HFF-Myc (cell line): ENCODE results near the gene FUCA1.
"Not testable (repeated sequence)": the region's sequence is repeated elsewhere in the genome, so short reads cannot be mapped to it uniquely, and the experiment has no call there.

Experiments
- DNase-seq: peaks from one replicate; pipeline ENCODE4 v3.0.0-alpha.2; 2011; ENCODE audit warnings: low read depth; ENCODE audit errors: extremely low read depth
- H3K4me3 ChIP-seq: replicated peaks from 2 replicates; pipeline ENCODE4 v1.5.1; 2011; ENCODE audit warnings: low read depth, mild to moderate bottlenecking, control low read depth, low read length
- CTCF ChIP-seq: IDR thresholded peaks from 2 replicates; pipeline ENCODE4 v1.5.1; 2012; ENCODE audit warnings: mild to moderate bottlenecking, low read depth, low read length, control low read depth; ENCODE audit errors: missing control alignments

The FUCA1 gene

GRCh38 chr1:23804183-23804835, 63.8 kb downstream of the FUCA1 start:
- TF ChIP-seq CTCF = peak; percentile 10
- no peak for DNase-seq

GRCh38 chr1:23803674-23804073, 64.4 kb downstream of the FUCA1 start:
- no peak for TF ChIP-seq CTCF
- DNase-seq = no peak
- H3K4me3 ChIP-seq = no peak overlapping the region

More at GRCh38 chr1:23804183-23804835, 63.8 kb downstream of the FUCA1 start:
- no peak overlapping the region for H3K4me3 ChIP-seq

- not testable (repeated sequence) for H3K4me3 ChIP-seq
These were observed 65.2 kb downstream of the FUCA1 start for GRCh38 chr1:23802809-23803342.

DNA sequence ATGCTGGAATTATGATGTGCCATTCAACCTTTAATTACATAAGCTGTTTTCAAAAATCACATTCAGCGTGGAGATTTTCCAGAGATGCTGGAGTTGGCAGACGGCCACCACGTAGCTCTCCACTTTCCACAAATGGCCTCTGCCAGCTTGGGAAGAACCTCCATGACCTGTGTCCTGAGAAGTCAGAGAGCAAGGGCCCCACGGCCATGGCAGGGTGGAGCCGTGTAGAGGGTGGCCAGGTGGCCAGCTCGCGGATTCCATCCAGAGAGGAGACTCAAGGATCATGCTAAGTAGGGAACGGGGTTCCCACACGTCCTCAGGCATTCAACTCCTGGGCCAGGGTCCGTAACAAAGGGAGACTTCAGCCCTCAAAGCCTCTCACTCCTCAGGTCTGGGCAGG, 66.2 kb downstream of the FUCA1 start:
- no peak overlapping the region for H3K4me3 ChIP-seq
- no peak for DNase-seq
- TF ChIP-seq CTCF = no peak

More at GRCh38 chr1:23802809-23803342, 65.2 kb downstream of the FUCA1 start:
- not testable (repeated sequence) for DNase-seq

GRCh38 chr1:23801338-23801748, 66.7 kb downstream of the FUCA1 start:
- no peak for TF ChIP-seq CTCF
- DNase-seq = no peak
- H3K4me3 ChIP-seq = peak overlapping the region; percentile 73

- DNase-seq = peak; percentile 63
- H3K4me3 ChIP-seq = peak within 1 kb of the TSS; percentile 73
- TF ChIP-seq CTCF = no peak
These were observed 67.4 kb downstream of the FUCA1 start, which contains the start of gene GALE for GRCh38 chr1:23800400-23801337. Gene GALE (minus strand): TSS chr1:23800754. CDS start chr1:23799007, 1,747 bp downstream.
